Breast epithelium (tissue), 4 donors: ENCODE measurements around the gene PSME2. TPM values are rescaled to one million over a fixed set of nuclear protein-coding genes. Genes with fewer than 3 reads are reported as not detected.
A peak's percentile ranks its signal among the peaks of the same experiment; 100 is the strongest.

ENCODE experiments used
- DNase-seq, 2 donors: peaks; one replicate each; pipeline ENCODE4 v3.0.0-alpha.2; 2019; ENCODE audit warnings: low spot score in 2 of 2
- H3K27ac ChIP-seq, 2 donors: fragments of 200-600 bp; sonication (generic) in 1 of 2; one replicate each; pipeline ENCODE4 v1.5.1; 2016 to 2019; ENCODE audit warnings: mild to moderate bottlenecking in 1 of 2
- H3K27me3 ChIP-seq, 2 donors: fragments of 200-600 bp; sonication (generic) in 1 of 2; one replicate each; pipeline versions ENCODE4 v1.5.1 to v1.6.0; 2017 to 2019; ENCODE audit warnings: control low read depth in 1 of 2, mild to moderate bottlenecking in 1 of 2
- H3K36me3 ChIP-seq: fragments of 200-600 bp; one replicate; pipeline ENCODE4 v1.5.1; 2019
- H3K4me1 ChIP-seq, 2 donors: fragments of 200-600 bp; sonication (generic); one replicate each; pipeline ENCODE4 v1.5.1; 2016 to 2019; ENCODE audit warnings: control low read depth in 1 of 2
- H3K4me3 ChIP-seq, 3 donors: fragments of 200-600 bp; sonication (generic); 1 replicate in 2 of 3; 2 replicates in 1 of 3; pipeline ENCODE4 v1.5.1; 2016 to 2019; ENCODE audit warnings: mild to moderate bottlenecking in 3 of 3, moderate library complexity in 2 of 3
- H3K9me3 ChIP-seq, 2 donors: fragments of 200-600 bp; sonication (generic) in 1 of 2; one replicate each; pipeline ENCODE4 v1.5.1; 2016 to 2019; ENCODE audit warnings: control low read depth in 1 of 2
- CTCF ChIP-seq, 3 donors: fragments of 450-650 bp; IDR thresholded peaks; one replicate each; pipeline ENCODE4 v1.5.1; 2016 to 2017; ENCODE audit warnings: antibody characterized with exemption in 3 of 3, mild to moderate bottlenecking in 3 of 3, moderate library complexity in 3 of 3
- POLR2A ChIP-seq: fragments of 450-650 bp; IDR thresholded peaks from one replicate; pipeline ENCODE4 v1.6.1; 2016; ENCODE audit warnings: antibody characterized with exemption, mild to moderate bottlenecking, moderate library complexity
- POLR2AphosphoS5 ChIP-seq, 3 donors: sonication (generic); formaldehyde crosslinking; IDR thresholded peaks; one replicate each; pipeline ENCODE4 v1.6.1; 2017; ENCODE audit warnings: antibody characterized with exemption in 3 of 3
- intact Hi-C: fragments of 100-400 bp; cut with DNase I; formaldehyde crosslinking; loops from one replicate; pipeline ENCODE4 v1.15.1; 2023; ENCODE audit warnings: low total_unique reads
- total RNA-seq, 3 donors: library from RNA; depleted of rRNA; stranded (reverse); fragments of >200 nt; gene quantifications; one replicate each; pipeline ENCODE4 v1.1.0, GENCODE V29; 2016

The PSME2 gene
- total RNA-seq, 3 donors from 2014 or later, result 22.1 to 69.2 (median 62.1) TPM

GRCh38 chr14:24172261-24172860 is 26.0 kb upstream of the PSME2 start:
- Histone ChIP-seq H3K9me3 (no peaks in the 10 kb centered on the region), H3K27me3 (no peaks in the 10 kb centered on the region), H3K27ac (no peak overlapping the region), H3K4me3 (peak overlapping the region in 2 of 3 donors; percentile 15 to 19), H3K4me1 (no peaks in the 10 kb centered on the region), H3K36me3 (peaks cover 3% of the 10 kb centered on the region)
- DNase-seq, result no peak
- intact Hi-C loops, result no loop called here
- TF ChIP-seq POLR2A, result no peak
- TF ChIP-seq CTCF (IDR thresholded peaks at IDR 0.05), result no peak
- no peak for TF ChIP-seq POLR2AphosphoS5 (IDR thresholded peaks at IDR 0.05)

GRCh38 chr14:24171422-24172260 is 25.2 kb upstream of the PSME2 start, which contains the start of gene REC8:
Gene REC8, plus strand, starts transcription at chr14:24172080. Its CDS starts 473 bp downstream, at chr14:24172553.
- H3K27me3 ChIP-seq, result no peaks in the 10 kb centered on the region
- intact Hi-C loops, result no loop called here
- no peaks in the 10 kb centered on the region for H3K9me3 ChIP-seq
- H3K36me3 ChIP-seq, result peaks cover 2% of the 10 kb centered on the region
- TF ChIP-seq CTCF (IDR thresholded peaks at IDR 0.05) (no peak), POLR2A (no peak), POLR2AphosphoS5 (IDR thresholded peaks at IDR 0.05) (no peak)
- no peak for DNase-seq
- no peaks in the 10 kb centered on the region for H3K4me1 ChIP-seq
- no peak within 1 kb of the TSS for H3K27ac ChIP-seq
- H3K4me3 ChIP-seq, result peak within 1 kb of the TSS; percentile 1 to 19 (median 15)

GRCh38 chr14:24167469-24168114 is 21.2 kb upstream of the PSME2 start:
- Histone ChIP-seq H3K36me3 (no peaks in the 10 kb centered on the region), H3K4me3 (no peak overlapping the region), H3K27ac (no peak overlapping the region), H3K27me3 (no peaks in the 10 kb centered on the region), H3K4me1 (peaks cover 0 to 5% of the 10 kb centered on the region in 2 donors), H3K9me3 (no peaks in the 10 kb centered on the region)
- DNase-seq, result no peak
- intact Hi-C loops, result no loop called here
- TF ChIP-seq POLR2AphosphoS5 (IDR thresholded peaks at IDR 0.05) (no peak), CTCF (IDR thresholded peaks at IDR 0.05) (no peak), POLR2A (no peak)

- H3K9me3 ChIP-seq, result no peaks in the 10 kb centered on the region
- DNase-seq, result no peak
- H3K27ac ChIP-seq, result no peak overlapping the region
- intact Hi-C loops, result no loop called here
- no peak overlapping the region for H3K4me3 ChIP-seq
- no peak for TF ChIP-seq POLR2AphosphoS5 (IDR thresholded peaks at IDR 0.05)
- no peak for TF ChIP-seq CTCF (IDR thresholded peaks at IDR 0.05)
- TF ChIP-seq POLR2A, result no peak
- no peaks in the 10 kb centered on the region for H3K36me3 ChIP-seq
- H3K27me3 ChIP-seq, result no peaks in the 10 kb centered on the region
- peaks cover 0 to 5% of the 10 kb centered on the region in 2 donors for H3K4me1 ChIP-seq
Measured at GRCh38 chr14:24165785-24166184, 19.4 kb upstream of the PSME2 start.
